Stomach (tissue), 9 donors: Measurements from ENCODE around the gene CD300LF. TPM values are rescaled to one million over a fixed set of nuclear protein-coding genes. Genes with fewer than 3 reads are reported as not detected.

Experiments
- DNase-seq, 2 donors: peaks; one replicate each; pipeline versions ENCODE4 v3.0.0 to v3.0.0-alpha.2; 2013 to 2019
- H3K27ac ChIP-seq, 5 donors: fragments of 200-600 bp in 4 of 5; sonication (generic) in 4 of 5; one replicate each; pipeline ENCODE4 v1.5.1; 2013 to 2019; ENCODE audit warnings: mild to moderate bottlenecking in 1 of 5, moderate library complexity in 1 of 5
- H3K27me3 ChIP-seq, 3 donors: fragments of 200-600 bp; sonication (generic); one replicate each; pipeline ENCODE4 v1.5.1; 2017 to 2019; ENCODE audit warnings: mixed run types in 1 of 3
- H3K36me3 ChIP-seq, 4 donors: fragments of 200-600 bp; sonication (generic); 1 replicate in 3 of 4; 2 replicates in 1 of 4; pipeline ENCODE4 v1.5.1; 2016 to 2019
- H3K4me1 ChIP-seq, 4 donors: fragments of 200-600 bp; sonication (generic); one replicate each; pipeline ENCODE4 v1.5.1; 2016 to 2019
- H3K4me3 ChIP-seq, 4 donors: fragments of 200-600 bp; sonication (generic) in 3 of 4; one replicate each; pipeline ENCODE4 v1.5.1; 2016 to 2019; ENCODE audit warnings: mild to moderate bottlenecking in 1 of 4
- H3K9me3 ChIP-seq, 4 donors: fragments of 200-600 bp; sonication (generic); one replicate each; pipeline ENCODE4 v1.5.1; 2016 to 2019
- EP300 ChIP-seq: sonication (generic); formaldehyde crosslinking; IDR thresholded peaks from one replicate; pipeline ENCODE4 v1.6.1; 2017; ENCODE audit warnings: antibody characterized with exemption
- POLR2A ChIP-seq, 4 donors: fragments of 450-650 bp; IDR thresholded peaks; one replicate each; pipeline ENCODE4 v1.6.1; 2016; ENCODE audit warnings: antibody characterized with exemption in 4 of 4, control low read depth in 2 of 4, mild to moderate bottlenecking in 1 of 4, moderate library complexity in 1 of 4
- POLR2AphosphoS5 ChIP-seq, 3 donors: sonication (generic); formaldehyde crosslinking; IDR thresholded peaks; one replicate each; pipeline ENCODE4 v1.6.1; 2016; ENCODE audit warnings: antibody characterized with exemption in 3 of 3
- WGBS, 5 donors: extraction: QIAGEN DNeasy Blood & Tissue Kit in 3 of 5; methylation state at CpG; one replicate each; pipeline versions ENCODE4 v1.1.5 to v1.1.7; 2013 to 2018; 5-methylcytosine and 5-hydroxymethylcytosine counted together
- intact Hi-C: fragments of 100-400 bp; cut with DNase I; formaldehyde crosslinking; loops from one replicate; pipeline ENCODE4 v1.15.1; 2023; ENCODE audit warnings: low total_unique reads
- polyA plus RNA-seq, 3 donors: library from polyadenylated mRNA; stranded (reverse); fragments of 200-250 nt; gene quantifications; one replicate each; pipeline ENCODE4 v1.2.3, GENCODE V29; 2013
- total RNA-seq, 5 donors: library from RNA; depleted of rRNA; stranded (reverse); fragments of >200 nt; gene quantifications; one replicate each; pipeline versions ENCODE4 v1.1.0 to v1.2.3, GENCODE V29; 2014 to 2016
- TF ChIP-seq, protein P1 (sequence below), 7 experiments: fragments of 450-650 bp in 4 of 7; fragments of 200-600 bp in 3 of 7; sonication (generic) in 3 of 7; IDR thresholded peaks; one replicate each; pipeline ENCODE4 v1.5.1; 2016 to 2019; ENCODE audit warnings: antibody characterized with exemption in 7 of 7, control low read depth in 2 of 7, mild to moderate bottlenecking in 1 of 7
- donor health status: healthy with polysubstance abuse.
- donor health status: Bipolar disorder and iron deficiency.
- donor health status: healthy.

CD300LF gene
- total and polyA plus RNA-seq, 8 donors = 0.75 to 3.9 (median 0.95) TPM; not detected in 5

GRCh38 chr17:74680213-74680612 is 32.5 kb downstream of the CD300LF start:
- Histone ChIP-seq H3K27me3 (peaks cover 0 to 64% (median 3%) of the 10 kb centered on the region in 3 donors), H3K36me3 (no peaks in the 10 kb centered on the region), H3K4me3 (no peak overlapping the region), H3K4me1 (peaks cover 0 to 8% (median 0%) of the 10 kb centered on the region in 4 donors), H3K9me3 (no peaks in the 10 kb centered on the region), H3K27ac (no peak overlapping the region)
- DNase-seq = no peak
- WGBS, 5 donors = 57 to 78% (median 64%) methylated on average over 2 of the region's 2 CpGs
- TF ChIP-seq, protein P1, sequence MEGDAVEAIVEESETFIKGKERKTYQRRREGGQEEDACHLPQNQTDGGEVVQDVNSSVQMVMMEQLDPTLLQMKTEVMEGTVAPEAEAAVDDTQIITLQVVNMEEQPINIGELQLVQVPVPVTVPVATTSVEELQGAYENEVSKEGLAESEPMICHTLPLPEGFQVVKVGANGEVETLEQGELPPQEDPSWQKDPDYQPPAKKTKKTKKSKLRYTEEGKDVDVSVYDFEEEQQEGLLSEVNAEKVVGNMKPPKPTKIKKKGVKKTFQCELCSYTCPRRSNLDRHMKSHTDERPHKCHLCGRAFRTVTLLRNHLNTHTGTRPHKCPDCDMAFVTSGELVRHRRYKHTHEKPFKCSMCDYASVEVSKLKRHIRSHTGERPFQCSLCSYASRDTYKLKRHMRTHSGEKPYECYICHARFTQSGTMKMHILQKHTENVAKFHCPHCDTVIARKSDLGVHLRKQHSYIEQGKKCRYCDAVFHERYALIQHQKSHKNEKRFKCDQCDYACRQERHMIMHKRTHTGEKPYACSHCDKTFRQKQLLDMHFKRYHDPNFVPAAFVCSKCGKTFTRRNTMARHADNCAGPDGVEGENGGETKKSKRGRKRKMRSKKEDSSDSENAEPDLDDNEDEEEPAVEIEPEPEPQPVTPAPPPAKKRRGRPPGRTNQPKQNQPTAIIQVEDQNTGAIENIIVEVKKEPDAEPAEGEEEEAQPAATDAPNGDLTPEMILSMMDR (IDR thresholded peaks at IDR 0.05) = no peak
- TF ChIP-seq POLR2AphosphoS5 (IDR thresholded peaks at IDR 0.05) (no peak), EP300 (no peak), POLR2A (IDR thresholded peaks at IDR 0.05) (no peak)
- intact Hi-C loops = no loop called here

DNA sequence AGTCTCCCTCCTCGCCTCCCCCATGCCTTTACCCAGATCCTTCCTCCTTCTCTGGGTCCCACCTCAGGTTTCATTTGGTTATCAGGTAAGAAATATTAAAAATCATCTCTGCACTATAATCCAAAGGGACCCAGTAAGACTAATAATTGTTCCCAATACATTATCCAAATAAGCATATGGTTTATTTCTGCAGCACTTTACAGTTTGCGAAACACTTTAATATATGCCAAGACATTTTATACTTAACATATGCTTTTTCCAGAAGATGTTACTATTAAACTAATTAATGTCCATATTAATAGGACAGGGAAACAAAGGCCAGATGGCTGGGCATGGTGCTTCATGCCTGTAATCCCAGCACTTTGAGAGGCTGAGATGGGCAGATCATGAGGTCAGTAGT is 33.3 kb downstream of the CD300LF start:
- no peak for DNase-seq
- Histone ChIP-seq H3K27ac (no peak overlapping the region), H3K27me3 (peaks cover 0 to 73% (median 3%) of the 10 kb centered on the region in 3 donors), H3K36me3 (no peaks in the 10 kb centered on the region), H3K9me3 (no peaks in the 10 kb centered on the region), H3K4me3 (no peak overlapping the region), H3K4me1 (peaks cover 0 to 8% (median 0%) of the 10 kb centered on the region in 4 donors)
- TF ChIP-seq POLR2AphosphoS5 (IDR thresholded peaks at IDR 0.05) = no peak
- no peak for TF ChIP-seq EP300
- no peak for TF ChIP-seq POLR2A (IDR thresholded peaks at IDR 0.05)
- TF ChIP-seq, protein P1 (IDR thresholded peaks at IDR 0.05) = no peak
- 68 to 83% (median 77%) methylated on average over 2 of the region's 2 CpGs for WGBS, 5 donors
- intact Hi-C loops = no loop called here

DNA sequence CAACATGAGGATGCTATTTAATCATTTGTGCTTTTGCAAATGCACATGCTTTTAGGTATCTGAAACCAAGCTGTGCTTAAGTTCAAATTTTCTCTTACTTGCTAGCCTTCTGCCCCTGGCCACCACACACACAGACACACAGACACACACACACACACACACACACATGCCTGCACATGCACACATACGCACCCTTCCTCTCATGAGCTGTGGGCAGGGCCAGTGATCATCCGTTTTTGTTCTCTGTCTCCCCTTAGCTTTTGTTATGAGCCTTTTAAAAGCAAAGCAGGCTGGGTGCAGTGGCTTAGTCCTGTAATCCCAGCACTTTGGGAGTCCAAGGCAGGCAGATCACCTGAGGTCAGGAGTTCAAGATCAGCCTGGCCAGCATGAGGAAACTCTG is 34.2 kb downstream of the CD300LF start:
- TF ChIP-seq POLR2AphosphoS5 (IDR thresholded peaks at IDR 0.05) (no peak), POLR2A (IDR thresholded peaks at IDR 0.05) (no peak), EP300 (no peak)
- DNase-seq = peak in 1 of 2 donors; percentile 17
- intact Hi-C loops = no loop called here
- Histone ChIP-seq H3K27ac (no peak overlapping the region), H3K36me3 (no peaks in the 10 kb centered on the region), H3K4me1 (peaks cover 0 to 8% (median 0%) of the 10 kb centered on the region in 4 donors), H3K4me3 (no peak overlapping the region), H3K9me3 (no peaks in the 10 kb centered on the region), H3K27me3 (peaks cover 0 to 79% (median 3%) of the 10 kb centered on the region in 3 donors)
- 21 to 40% (median 33%) methylated on average over 2 of the region's 2 CpGs for WGBS, 5 donors

DNA sequence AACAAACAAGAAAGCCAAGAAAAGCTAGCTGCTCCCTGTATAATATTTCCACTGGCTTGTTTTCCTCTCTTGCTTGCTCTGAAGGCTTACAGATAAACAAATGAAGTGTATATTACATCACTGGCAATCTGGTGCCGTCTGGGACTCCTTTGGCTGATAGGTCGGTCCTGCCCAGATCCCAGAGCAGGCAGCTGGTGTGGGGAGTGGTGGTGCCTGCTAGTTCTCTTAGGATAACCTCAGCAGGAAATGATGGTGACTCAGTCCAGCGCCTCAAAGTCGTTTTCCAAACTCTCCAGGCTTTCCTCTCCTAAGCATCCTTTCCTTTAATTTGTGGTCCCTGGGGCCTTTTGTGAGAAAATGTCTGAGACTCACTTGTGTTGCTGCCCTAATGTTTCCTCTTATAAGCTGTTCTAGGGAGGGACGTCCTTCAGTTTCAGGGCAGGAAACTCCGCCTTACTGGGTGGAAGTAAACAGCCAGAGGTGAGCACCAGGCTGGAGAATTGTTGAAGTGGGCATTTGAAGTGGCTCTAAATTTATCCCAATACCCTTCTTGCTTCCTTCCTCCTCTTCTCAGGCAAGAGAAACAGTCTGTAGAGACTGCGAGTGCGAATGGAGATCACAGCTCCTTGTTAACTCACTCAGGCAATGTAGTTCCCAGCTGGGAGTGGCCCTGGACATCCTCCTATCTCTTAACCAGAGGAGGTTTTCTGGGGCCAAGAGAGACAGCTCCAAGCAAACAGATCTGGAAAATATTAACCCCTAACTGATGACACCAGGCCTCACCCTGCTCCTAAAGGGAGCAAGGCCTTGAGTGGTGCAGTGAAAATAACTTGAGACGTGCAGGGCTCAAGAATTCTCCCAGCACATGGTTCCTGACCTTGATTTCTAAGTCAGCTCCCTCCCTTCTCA is 34.9 kb downstream of the CD300LF start:
- intact Hi-C loops = no loop called here
- Histone ChIP-seq H3K4me1 (peaks cover 0 to 8% (median 0%) of the 10 kb centered on the region in 4 donors), H3K27ac (peak overlapping the region in 1 of 5 donors; percentile 16), H3K9me3 (no peaks in the 10 kb centered on the region), H3K36me3 (no peaks in the 10 kb centered on the region), H3K4me3 (no peak overlapping the region), H3K27me3 (peaks cover 0 to 79% (median 6%) of the 10 kb centered on the region in 3 donors)
- 25 to 31% (median 26%) methylated on average over 9 of the region's 9 CpGs for WGBS, 5 donors
- DNase-seq = peak in 1 of 2 donors; percentile 63
- TF ChIP-seq POLR2AphosphoS5 (IDR thresholded peaks at IDR 0.05) (no peak), POLR2A (IDR thresholded peaks at IDR 0.05) (no peak), EP300 (no peak)
- TF ChIP-seq, protein P1 (IDR thresholded peaks at IDR 0.05) = no peak
